ENCODE data around the gene USH2A. TPM values are rescaled to one million over a fixed set of nuclear protein-coding genes. Genes with fewer than 3 reads are reported as not detected.

The USH2A gene
- total RNA-seq, 4 donors from 2014 or later: under 0.01 to 1.9 (median under 0.01) TPM

- no peaks in the 10 kb centered on the region for H3K27me3 ChIP-seq
- H3K27ac ChIP-seq (replicated peaks in 1 of 4): no peak overlapping the region
- 37% methylated on average over 7 of the region's 7 CpGs for WGBS
- H3K4me3 ChIP-seq: no peak overlapping the region
- no peaks in the 10 kb centered on the region for H3K9me3 ChIP-seq
- H3K4me1 ChIP-seq: no peaks in the 10 kb centered on the region
- no peaks in the 10 kb centered on the region for H3K36me3 ChIP-seq
- no peak for DNase-seq (ENCODE audit: extremely low spot score)
- intact Hi-C loops (cut with DNase I): no loop called here
- TF ChIP-seq CTCF (IDR thresholded peaks at IDR 0.05) (no peak), POLR2AphosphoS5 (IDR thresholded peaks at IDR 0.05) (no peak), POLR2A (IDR thresholded peaks at IDR 0.05; ENCODE audit: low read depth) (no peak), EP300 (IDR thresholded peaks at IDR 0.05) (no peak)
Measured at GRCh38 chr1:215957663-215958062, 465.6 kb downstream of the USH2A start.

GRCh38 chr1:215932558-215932957 is 490.7 kb downstream of the USH2A start:
- Histone ChIP-seq H3K36me3 (no peaks in the 10 kb centered on the region), H3K4me1 (no peaks in the 10 kb centered on the region), H3K9me3 (no peaks in the 10 kb centered on the region), H3K4me3 (no peak overlapping the region), H3K27ac (replicated peaks in 1 of 4) (no peak overlapping the region), H3K27me3 (no peaks in the 10 kb centered on the region)
- over 99% methylated on average over 3 of the region's 3 CpGs for WGBS
- intact Hi-C loops (cut with DNase I): no loop called here
- TF ChIP-seq POLR2AphosphoS5 (IDR thresholded peaks at IDR 0.05) (no peak), EP300 (IDR thresholded peaks at IDR 0.05) (no peak), POLR2A (IDR thresholded peaks at IDR 0.05; ENCODE audit: low read depth) (no peak), CTCF (IDR thresholded peaks at IDR 0.05) (no peak)
- DNase-seq (ENCODE audit: extremely low spot score): no peak

GRCh38 chr1:215926670-215927069 is 496.6 kb downstream of the USH2A start:
- H3K27me3 ChIP-seq: no peaks in the 10 kb centered on the region
- DNase-seq (ENCODE audit: extremely low spot score): no peak
- no peaks in the 10 kb centered on the region for H3K4me1 ChIP-seq
- no peak overlapping the region for H3K4me3 ChIP-seq
- intact Hi-C loops (cut with DNase I): no loop called here
- no peak overlapping the region for H3K27ac ChIP-seq (replicated peaks in 1 of 4)
- H3K9me3 ChIP-seq: no peaks in the 10 kb centered on the region
- H3K36me3 ChIP-seq: no peaks in the 10 kb centered on the region
- TF ChIP-seq POLR2A (IDR thresholded peaks at IDR 0.05; ENCODE audit: low read depth) (no peak), CTCF (IDR thresholded peaks at IDR 0.05) (no peak), EP300 (IDR thresholded peaks at IDR 0.05) (no peak), POLR2AphosphoS5 (IDR thresholded peaks at IDR 0.05) (no peak)
- 96% methylated on average over 12 of the region's 12 CpGs for WGBS

- DNase-seq (ENCODE audit: extremely low spot score): no peak
- H3K27me3 ChIP-seq: no peaks in the 10 kb centered on the region
- H3K9me3 ChIP-seq: no peaks in the 10 kb centered on the region
- H3K27ac ChIP-seq (replicated peaks in 1 of 4): no peak overlapping the region
- H3K4me3 ChIP-seq: no peak overlapping the region
- WGBS: 74% methylated on average over 3 of the region's 3 CpGs
- intact Hi-C loops (cut with DNase I): no loop called here
- TF ChIP-seq CTCF (IDR thresholded peaks at IDR 0.05) (no peak), POLR2A (IDR thresholded peaks at IDR 0.05; ENCODE audit: low read depth) (no peak), POLR2AphosphoS5 (IDR thresholded peaks at IDR 0.05) (no peak), EP300 (IDR thresholded peaks at IDR 0.05) (no peak)
- H3K36me3 ChIP-seq: no peaks in the 10 kb centered on the region
- H3K4me1 ChIP-seq: no peaks in the 10 kb centered on the region
Measured at GRCh38 chr1:215923129-215923824, 500.0 kb downstream of the USH2A start.
